Activated T-helper 2 cell treated with anti-CD3 and anti-CD28 coated beads, Interferon-gamma antibody, Interleukin-2, Interleukin-4, amounts not matched to agents 10 μg/mL and 5 μg/mL and 100 μg/mL, durations not matched to agents 14 hours and 24 hours and 36 hours (primary cell): ENCODE measurements around the gene WBP2. TPM values are rescaled to one million over a fixed set of nuclear protein-coding genes. Genes with fewer than 3 reads are reported as not detected.

Source experiments
- DNase-seq: peaks from one replicate; pipeline ENCODE4 v3.0.0; 2021; ENCODE audit warnings: low spot score
- H3K27ac Mint-ChIP-seq: one replicate; pipeline ENCODE4 v1.8.0; 2021; ENCODE audit warnings: mixed read lengths
- H3K27me3 Mint-ChIP-seq: one replicate; pipeline ENCODE4 v1.8.0; 2021; ENCODE audit warnings: low read depth, mixed read lengths
- H3K36me3 Mint-ChIP-seq: one replicate; pipeline ENCODE4 v1.8.0; 2021; ENCODE audit warnings: low read depth, mixed read lengths
- H3K4me1 Mint-ChIP-seq: one replicate; pipeline ENCODE4 v1.8.0; 2021; ENCODE audit warnings: low read depth, mixed read lengths
- H3K4me3 Mint-ChIP-seq: one replicate; pipeline ENCODE4 v1.8.0; 2021; ENCODE audit warnings: low read depth, mild to moderate bottlenecking, moderate library complexity, mixed read lengths
- H3K9me3 Mint-ChIP-seq: one replicate; pipeline ENCODE4 v1.8.0; 2021; ENCODE audit warnings: mixed read lengths
- intact Hi-C: fragments of 100-400 bp; cut with micrococcal nuclease; formaldehyde crosslinking; loops from one replicate; pipeline ENCODE4 v1.15.1; 2023
- total RNA-seq: library from RNA; stranded (reverse); gene quantifications from 2 replicates; pipeline ENCODE4 v1.2.3, GENCODE V29; 2022

The WBP2 gene
- total RNA-seq, 1 donor from 2014 or later = 80.7 TPM

- no peak overlapping the region for H3K4me3 Mint-ChIP-seq
- no peaks in the 10 kb centered on the region for H3K9me3 Mint-ChIP-seq
Observed at GRCh38 chr17:75806822-75807500, 48.2 kb downstream of the WBP2 start.

DNA sequence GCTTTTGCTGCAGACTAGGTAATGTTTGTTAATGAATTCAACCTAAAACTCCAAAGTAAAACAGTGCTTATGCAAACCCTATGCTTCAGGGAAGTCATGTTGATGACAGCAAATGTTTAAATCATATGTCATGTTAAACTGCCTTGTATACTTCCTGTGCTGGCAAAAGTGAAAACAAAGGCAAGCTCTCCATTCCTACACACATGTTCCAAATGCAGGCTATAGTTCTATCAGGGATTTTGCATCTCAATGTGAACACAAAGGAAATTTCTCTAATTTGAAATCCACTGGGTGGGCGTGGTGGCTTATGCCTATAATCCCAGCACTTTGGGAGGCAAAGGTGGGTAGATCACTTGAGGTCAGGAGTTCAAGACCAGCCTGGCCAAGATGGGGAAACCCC is 51.3 kb downstream of the WBP2 start:
- peaks cover 9% of the 10 kb centered on the region for H3K4me1 Mint-ChIP-seq
- H3K27ac Mint-ChIP-seq = no peak overlapping the region
- H3K36me3 Mint-ChIP-seq = peaks cover 12% of the 10 kb centered on the region
- DNase-seq = no peak
- no peaks in the 10 kb centered on the region for H3K9me3 Mint-ChIP-seq
- H3K4me3 Mint-ChIP-seq = no peak overlapping the region
- intact Hi-C loops = no loop called here
- no peaks in the 10 kb centered on the region for H3K27me3 Mint-ChIP-seq

More at GRCh38 chr17:75806822-75807500, 48.2 kb downstream of the WBP2 start:
- no peak overlapping the region for H3K27ac Mint-ChIP-seq
- intact Hi-C loops = no loop called here
- no peaks in the 10 kb centered on the region for H3K27me3 Mint-ChIP-seq
- peaks cover 9% of the 10 kb centered on the region for H3K4me1 Mint-ChIP-seq
- no peak for DNase-seq
- peaks cover 11% of the 10 kb centered on the region for H3K36me3 Mint-ChIP-seq

GRCh38 chr17:75799402-75799801 is 55.7 kb downstream of the WBP2 start:
- Mint-ChIP-seq H3K27ac (no peak overlapping the region), H3K36me3 (peaks cover 36% of the 10 kb centered on the region)
- intact Hi-C loops = no loop called here

GRCh38 chr17:75795820-75796607 is 59.1 kb downstream of the WBP2 start:
- intact Hi-C loops = no loop called here
- H3K36me3 Mint-ChIP-seq = peaks cover 53% of the 10 kb centered on the region

More at GRCh38 chr17:75799402-75799801, 55.7 kb downstream of the WBP2 start:
- DNase-seq = no peak
- H3K4me1 Mint-ChIP-seq = peaks cover 13% of the 10 kb centered on the region
- no peak overlapping the region for H3K4me3 Mint-ChIP-seq
- no peaks in the 10 kb centered on the region for H3K27me3 Mint-ChIP-seq
- no peaks in the 10 kb centered on the region for H3K9me3 Mint-ChIP-seq

More at GRCh38 chr17:75795820-75796607, 59.1 kb downstream of the WBP2 start:
- no peak overlapping the region for H3K4me3 Mint-ChIP-seq
- H3K9me3 Mint-ChIP-seq = no peaks in the 10 kb centered on the region
- no peaks in the 10 kb centered on the region for H3K27me3 Mint-ChIP-seq
- no peak overlapping the region for H3K27ac Mint-ChIP-seq
- H3K4me1 Mint-ChIP-seq = peaks cover 25% of the 10 kb centered on the region
- no peak for DNase-seq

Other genes with a start within 250 kb of the WBP2 start
- gene SMIM5, start 221.9 kb downstream of the WBP2 start, total RNA-seq = 0.09 and 0.16 TPM in 2 replicates
- 30.8 and 33.3 TPM in 2 replicates for gene RECQL5, start 188.2 kb downstream of the WBP2 start, total RNA-seq
- gene SAP30BP, start 188.0 kb downstream of the WBP2 start, total RNA-seq = 97.6 and 101 TPM in 2 replicates
- gene ITGB4, start 133.9 kb downstream of the WBP2 start, total RNA-seq = 1.3 and 2.0 TPM in 2 replicates
- 55.4 and 63.7 TPM in 2 replicates for gene GALK1, start 90.1 kb downstream of the WBP2 start, total RNA-seq
- 26.8 and 30.1 TPM in 2 replicates for gene UNK, start 70.5 kb downstream of the WBP2 start, total RNA-seq
- 165 and 175 TPM in 2 replicates for gene UNC13D, start 10.9 kb downstream of the WBP2 start, total RNA-seq
- gene TRIM47, start 23.2 kb upstream of the WBP2 start, total RNA-seq = 22.5 and 24.5 TPM in 2 replicates
- 42.8 and 45.6 TPM in 2 replicates for gene TRIM65, start 41.6 kb upstream of the WBP2 start, total RNA-seq
- 127 and 139 TPM in 2 replicates for gene MRPL38, start 49.5 kb upstream of the WBP2 start, total RNA-seq
- 15.0 and 17.6 TPM in 2 replicates for gene FBF1, start 85.7 kb upstream of the WBP2 start, total RNA-seq
- 29.4 and 30.6 TPM in 2 replicates for gene ACOX1, start 123.8 kb upstream of the WBP2 start, total RNA-seq
- 11.4 and 13.4 TPM in 2 replicates for gene TEN1, start 123.9 kb upstream of the WBP2 start, total RNA-seq
- gene CDK3, start 145.5 kb upstream of the WBP2 start, total RNA-seq = 6.9 and 7.4 TPM in 2 replicates
- 0.02 TPM in 1 of 2 replicates, not detected in the other for gene EVPL, start 172.0 kb upstream of the WBP2 start, total RNA-seq
- 188 and 194 TPM in 2 replicates for gene SRP68, start 217.2 kb upstream of the WBP2 start, total RNA-seq
- gene GALR2, start 219.4 kb upstream of the WBP2 start, total RNA-seq = 10.7 and 14.5 TPM in 2 replicates
- gene ZACN, start 223.8 kb upstream of the WBP2 start, total RNA-seq = 10.3 and 14.1 TPM in 2 replicates
- gene EXOC7, start 248.5 kb upstream of the WBP2 start, total RNA-seq = 103 and 110 TPM in 2 replicates